HCEC 1CT (cell line): ENCODE data around the gene MYO9B.
A peak's percentile ranks its signal among the peaks of the same experiment; 100 is the strongest.
"Not testable (repeated sequence)": the region's sequence is repeated elsewhere in the genome, so short reads cannot be mapped to it uniquely, and the experiment has no call there.

Experiments used
- DNase-seq: peaks from one replicate; pipeline ENCODE4 v3.0.0-alpha.2; 2017

The MYO9B gene

DNA sequence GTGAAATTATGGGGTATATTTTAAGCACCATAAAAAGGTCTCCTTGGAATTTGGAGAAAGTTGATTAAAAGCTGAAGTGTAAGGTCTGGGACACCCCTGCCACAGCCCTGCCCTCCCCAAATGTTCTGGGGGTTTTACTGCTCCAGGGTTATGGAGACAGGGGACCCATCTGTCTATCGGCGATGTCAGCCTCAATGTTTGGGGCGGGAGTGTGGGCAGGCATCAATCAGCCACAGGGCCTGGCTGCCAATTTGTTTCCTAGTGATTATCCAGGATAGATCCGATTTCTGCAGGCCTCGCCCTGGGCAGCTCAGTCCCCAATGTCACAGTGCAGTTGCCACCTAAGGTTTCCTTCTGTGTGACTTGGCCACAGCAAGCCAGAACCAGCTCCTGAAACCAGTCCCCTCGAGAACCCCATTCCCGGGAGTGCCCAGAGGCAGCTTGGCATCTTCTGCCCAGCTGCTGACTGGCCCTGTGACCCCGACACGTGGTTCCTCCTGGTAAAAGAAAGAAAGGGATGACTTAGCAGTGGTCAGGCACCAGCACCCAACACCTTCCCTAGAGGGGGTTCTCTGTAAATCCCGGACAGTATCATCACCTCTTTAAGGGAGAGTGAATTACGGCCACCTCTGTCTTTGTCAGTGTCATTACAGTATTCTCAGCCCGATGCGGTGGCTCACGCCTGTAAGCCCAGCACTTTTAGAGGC lies 41.6 kb downstream of the MYO9B start:
- DNase-seq: no peak

DNA sequence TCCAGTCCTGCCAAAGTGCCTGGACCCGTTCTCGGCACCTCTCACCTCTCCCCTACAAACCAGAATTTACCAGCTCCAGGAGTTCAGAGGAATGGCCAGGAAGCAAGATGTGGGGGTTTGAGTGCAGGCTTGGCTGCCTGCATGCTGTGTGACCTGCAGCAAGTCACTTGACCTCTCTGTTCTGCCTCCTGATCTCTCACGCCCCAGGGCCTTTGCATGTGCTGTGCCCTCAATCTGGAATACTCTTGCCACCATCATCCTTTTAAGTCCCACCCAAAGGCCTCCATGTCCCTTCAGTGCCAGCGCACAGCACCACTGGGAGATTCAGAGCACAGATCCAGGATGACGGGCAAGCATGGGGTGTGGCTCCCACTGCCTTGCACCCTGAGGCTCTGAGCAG lies 43.4 kb downstream of the MYO9B start:
- DNase-seq: no peak

DNA sequence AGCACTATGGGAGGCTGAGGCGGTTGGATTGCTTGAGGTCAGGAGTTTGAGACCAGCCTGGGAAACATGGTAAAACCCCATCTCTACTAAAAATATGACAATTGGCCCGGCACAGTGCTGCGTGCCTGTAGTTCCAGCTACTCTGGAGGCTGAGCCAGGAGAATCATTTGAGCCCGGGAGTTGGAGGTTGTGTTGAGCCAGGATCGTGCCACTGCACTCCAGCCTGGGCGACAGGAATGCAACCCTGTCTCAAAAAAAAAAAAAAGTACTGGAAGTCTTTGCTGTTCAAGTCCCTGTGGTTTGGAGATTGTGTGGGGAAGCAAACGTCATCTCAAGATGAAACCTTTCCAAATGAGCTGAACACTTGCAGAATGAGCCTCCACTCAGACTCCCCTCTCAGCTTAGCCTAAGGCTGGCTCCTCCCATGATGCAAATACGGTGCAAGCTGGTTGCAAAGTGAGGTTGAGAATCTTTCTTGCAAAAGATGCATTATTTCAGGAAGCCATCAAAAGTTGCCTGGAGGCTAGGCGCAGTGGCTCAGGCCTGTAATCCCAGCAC lies 46.2 kb downstream of the MYO9B start:
- no peak for DNase-seq

DNA sequence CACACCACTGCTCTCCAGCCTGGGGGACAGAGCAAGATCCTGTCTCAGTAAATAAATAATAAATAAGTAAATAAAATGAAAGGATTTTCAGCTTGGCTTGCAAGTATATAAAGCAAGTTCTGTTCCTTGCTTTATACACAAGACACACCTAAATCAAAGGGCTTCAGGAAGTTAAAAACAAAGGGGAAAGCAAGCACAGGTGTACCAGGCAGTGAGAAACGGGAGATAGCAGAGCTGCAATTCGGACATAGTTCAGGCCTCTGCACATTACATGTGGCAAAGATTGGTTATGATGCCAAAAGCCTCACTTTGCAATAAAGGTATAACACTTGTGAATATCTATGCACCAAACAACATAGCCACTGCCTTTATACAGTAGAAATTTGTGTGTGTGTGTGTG lies 47.5 kb downstream of the MYO9B start:
- DNase-seq: no peak

DNA sequence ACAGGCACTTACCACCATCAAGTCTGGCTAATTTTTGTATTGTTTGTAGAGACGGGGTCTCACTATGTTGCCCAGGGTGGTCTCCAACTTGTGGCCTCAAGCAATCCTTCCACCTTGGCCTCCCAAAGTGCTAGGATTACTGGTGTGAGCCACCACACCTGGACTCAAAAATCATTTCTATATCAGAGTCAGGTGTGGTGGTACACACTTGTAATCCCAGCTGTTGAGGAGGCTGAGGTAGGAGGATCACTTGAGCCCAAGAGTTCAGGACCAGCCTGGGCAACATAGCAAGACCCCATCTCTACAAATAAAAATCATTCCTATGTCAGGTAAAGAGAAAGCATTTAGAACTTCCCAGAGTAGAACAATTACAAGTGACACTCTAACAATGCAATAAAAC lies 48.4 kb downstream of the MYO9B start:
- DNase-seq: no peak

GRCh38 chr19:17125062-17125727 lies 49.6 kb downstream of the MYO9B start:
- no peak for DNase-seq

DNA sequence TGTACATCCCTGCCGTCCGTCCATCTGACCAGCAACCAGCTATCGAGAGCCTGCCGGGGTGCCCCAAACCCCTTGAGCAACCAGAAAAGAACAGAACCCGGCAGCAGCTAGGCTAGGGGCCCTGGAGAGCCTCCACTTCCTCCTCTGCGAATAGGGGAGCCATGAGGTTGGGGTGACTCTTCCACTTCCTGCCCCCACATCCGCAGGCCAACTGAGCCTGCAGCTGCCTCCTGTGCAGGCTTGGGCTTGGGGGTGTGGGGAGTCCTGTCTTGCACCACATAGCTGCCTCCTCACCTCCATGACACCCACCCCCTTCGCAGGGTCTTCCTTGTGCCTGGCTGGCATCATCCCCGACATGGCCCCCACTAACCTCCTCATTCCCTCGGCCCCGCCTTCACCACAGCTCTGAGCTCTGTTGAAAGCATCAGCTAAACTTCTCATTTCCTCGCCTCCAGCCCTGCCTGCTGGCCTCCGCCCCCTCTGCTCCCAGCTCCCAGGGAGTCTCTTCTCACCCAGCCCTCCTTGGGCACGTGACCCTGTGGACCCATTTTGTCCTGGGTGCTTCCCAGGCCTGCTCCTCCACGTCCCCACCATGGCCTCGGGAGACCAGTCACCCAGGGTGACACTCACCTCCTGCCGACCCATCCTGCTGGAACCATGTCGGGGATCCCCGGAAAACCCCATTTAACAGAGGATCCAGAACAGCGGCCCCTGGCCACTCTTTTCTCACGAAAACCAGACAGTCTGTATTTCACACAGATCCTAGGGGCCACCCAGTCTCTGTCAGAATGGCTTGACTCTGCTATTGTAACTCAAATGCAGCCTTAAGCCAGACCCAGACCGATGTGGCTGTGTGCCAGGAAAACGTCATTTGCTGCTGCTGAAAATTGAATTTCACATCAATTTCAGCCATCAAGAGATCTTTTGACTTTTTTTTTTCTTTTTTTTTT lies 50.4 kb downstream of the MYO9B start:
- DNase-seq: no peak

GRCh38 chr19:17127671-17128070 lies 52.1 kb downstream of the MYO9B start:
- DNase-seq: no peak

GRCh38 chr19:17128403-17128802 lies 52.8 kb downstream of the MYO9B start:
- DNase-seq: no peak

GRCh38 chr19:17128820-17129219 lies 53.2 kb downstream of the MYO9B start:
- no peak for DNase-seq

DNA sequence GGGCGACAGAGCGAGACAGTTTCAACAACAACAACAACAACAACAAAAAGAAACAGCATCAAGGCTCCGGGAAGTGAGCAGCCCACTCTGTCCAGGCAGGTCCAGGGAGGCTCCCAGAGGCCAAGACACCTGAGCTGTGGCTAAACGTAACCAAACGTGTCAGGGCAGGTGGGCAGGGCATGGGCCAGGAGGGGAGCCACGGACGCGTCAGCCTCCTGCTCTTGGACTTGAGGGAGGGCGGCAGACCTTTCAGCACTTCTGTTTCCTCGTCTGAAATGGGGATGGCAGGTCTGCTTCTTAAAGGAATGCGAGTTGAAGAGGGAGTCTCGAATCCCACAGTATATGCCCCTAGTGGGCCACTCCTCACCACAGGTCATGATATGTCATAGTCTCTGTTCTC lies 53.8 kb downstream of the MYO9B start:
- no peak for DNase-seq

DNA sequence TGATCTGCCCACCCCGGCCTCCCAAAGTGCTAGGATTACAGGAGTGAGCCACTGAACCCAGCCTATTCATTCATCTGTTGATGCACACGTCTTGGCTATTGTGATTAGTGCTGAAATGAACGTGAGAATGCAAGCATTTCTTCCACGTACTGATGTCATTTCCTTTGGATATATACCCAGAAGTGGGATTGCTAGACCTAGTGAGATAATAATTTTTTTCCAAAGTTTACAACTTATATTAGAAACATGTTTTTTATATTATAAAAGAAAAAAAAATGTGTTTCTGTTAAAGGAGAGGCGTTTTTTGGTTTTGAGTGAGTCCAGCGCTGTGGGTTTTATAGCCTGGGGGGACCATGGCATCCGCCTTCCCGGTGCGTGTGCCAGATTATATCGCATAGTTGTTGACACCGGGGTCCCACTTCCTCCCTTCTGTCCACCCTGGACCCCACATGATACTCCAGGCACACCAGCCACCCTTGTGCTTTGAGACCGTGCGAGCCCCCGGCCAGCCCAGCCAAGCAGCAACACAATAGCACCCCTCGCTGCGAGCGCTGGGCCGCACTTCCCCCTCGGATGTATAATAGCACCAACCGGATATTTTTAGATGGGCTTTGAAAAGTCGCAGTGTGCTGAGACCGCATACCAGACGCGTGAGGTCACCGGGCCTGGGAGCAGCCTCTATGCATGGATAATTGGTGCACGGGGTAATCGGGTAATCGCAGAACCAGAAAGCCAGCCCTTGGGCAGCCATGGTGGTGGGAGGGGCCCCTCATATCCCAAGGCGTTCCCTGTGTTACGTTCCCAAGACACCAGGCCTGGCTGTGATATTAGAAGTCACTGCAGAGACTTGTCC lies 59.6 kb downstream of the MYO9B start:
- peak; percentile 95 for DNase-seq

DNA sequence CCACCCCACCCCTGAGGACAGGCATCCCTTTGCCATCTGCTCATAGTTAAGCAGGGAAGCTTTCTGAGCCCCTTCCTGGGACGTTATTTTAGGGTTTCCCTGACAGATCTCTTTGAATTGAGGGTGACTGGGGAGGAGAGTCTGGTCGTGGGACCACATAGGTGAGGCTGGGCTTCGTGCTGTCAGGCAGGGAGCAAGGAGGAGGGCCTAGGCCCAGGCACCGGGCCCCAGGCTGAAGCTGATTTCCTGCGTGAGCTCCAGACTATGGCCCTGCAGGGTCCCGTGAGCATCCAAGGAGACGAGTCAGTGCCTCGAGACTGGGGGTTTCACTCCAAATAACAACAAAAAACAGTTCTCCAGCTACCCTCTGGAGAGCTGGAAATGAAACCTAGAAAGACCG lies 60.4 kb downstream of the MYO9B start:
- DNase-seq: no peak

GRCh38 chr19:17136617-17137016 lies 61.0 kb downstream of the MYO9B start:
- no peak for DNase-seq

DNA sequence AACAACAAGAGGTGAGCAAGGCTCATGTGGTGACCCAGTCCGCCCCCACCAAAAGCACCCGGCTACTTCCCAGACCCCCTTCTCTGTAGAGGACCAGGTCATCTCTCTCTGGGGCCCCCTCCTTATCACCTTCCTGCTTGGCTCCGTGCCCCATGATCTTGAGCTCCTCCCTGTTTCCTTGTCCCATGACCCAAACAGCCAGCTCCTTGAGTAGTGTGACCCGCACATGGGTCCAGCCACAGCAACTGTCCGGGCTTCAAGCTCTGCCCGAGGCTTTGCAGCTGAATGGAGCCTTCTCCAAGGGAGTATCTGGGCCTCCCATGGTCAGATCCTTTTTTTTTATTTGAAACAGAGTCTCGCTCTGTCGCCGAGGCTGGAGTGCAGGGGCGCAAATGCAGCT lies 61.8 kb downstream of the MYO9B start:
- DNase-seq: no peak

DNA sequence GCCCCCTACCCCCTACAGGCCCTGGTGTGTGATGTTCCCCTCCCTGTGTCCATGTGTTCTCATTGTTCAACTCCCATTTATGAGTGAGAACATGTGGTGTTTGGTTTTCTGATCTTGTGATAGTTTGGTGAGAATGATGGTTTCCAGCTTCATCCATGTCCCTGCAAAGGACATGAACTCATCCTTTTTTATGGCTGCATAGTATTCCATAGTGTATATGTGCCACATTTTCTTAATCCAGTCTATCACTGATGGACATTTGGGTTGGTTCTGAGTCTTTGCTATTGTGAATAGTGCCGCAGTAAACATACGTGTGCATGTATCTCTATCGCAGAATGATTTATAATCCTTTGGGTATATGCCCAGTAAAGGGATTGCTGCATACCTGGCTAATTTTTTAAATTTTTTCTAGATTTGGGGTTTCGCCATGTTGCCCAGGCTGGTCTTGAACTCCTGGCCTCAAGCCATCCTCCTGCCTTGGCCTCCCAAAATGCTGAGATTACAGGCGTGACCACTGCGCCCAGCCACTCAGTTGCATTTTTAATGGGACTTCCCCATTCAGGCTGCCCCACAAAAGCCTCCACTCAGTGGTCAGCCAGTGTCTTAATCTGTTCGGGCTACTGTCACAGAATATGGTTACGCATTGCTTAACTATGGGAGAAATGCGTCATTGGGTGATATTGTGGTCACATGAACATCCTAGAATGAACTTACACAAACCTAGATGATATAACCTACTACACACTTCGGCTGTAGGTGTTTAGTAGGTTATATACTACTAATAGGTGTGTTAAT lies 62.7 kb downstream of the MYO9B start:
- DNase-seq: not testable (repeated sequence)

- DNase-seq: no peak
Measured at GRCh38 chr19:17138937-17139598, 63.5 kb downstream of the MYO9B start.

DNA sequence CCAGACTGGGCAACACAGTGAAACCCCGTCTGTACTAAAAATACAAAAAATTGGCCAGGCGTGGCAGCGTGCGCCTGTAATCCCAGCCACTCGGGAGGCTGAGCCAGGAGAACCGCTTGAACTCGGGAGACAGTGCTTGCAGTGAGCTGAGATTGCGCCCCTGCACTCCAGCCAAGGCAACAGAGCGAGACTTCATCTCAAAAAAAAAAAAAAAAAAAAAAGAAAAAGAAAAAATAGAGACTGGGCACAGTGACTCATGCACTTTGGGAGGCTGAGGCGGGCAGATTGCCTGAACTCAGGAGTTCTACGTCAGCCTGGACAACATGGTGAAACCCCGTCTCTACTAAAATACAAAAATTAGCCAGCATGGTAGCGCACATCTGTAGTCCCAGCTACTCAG lies 69.2 kb downstream of the MYO9B start:
- not testable (repeated sequence) for DNase-seq

GRCh38 chr19:17145546-17146497 lies 70.2 kb downstream of the MYO9B start:
- DNase-seq: no peak

DNA sequence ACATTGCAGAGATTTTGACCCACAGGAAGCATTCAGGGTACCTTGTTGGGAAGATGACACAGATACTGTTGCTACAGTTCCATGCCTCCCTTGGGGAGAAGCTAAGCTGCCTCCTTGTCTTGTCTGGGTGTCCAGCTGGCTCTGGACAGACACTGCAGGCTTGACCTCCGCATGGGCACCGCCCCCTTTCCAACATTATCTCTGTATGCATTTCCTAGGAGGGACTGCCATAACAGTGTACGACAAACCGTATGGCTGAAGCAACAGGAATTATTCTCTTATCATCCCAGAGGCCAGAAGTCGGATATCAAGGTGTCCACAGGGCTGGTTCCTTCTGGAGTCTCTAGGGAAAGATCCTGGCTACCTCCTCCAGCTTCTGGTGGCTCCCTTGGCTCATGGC lies 72.6 kb downstream of the MYO9B start:
- DNase-seq: no peak
